Vagina (tissue), 1 donor: ENCODE results near the gene NPM3. TPM values are rescaled to one million over a fixed set of nuclear protein-coding genes. Genes with fewer than 3 reads are reported as not detected.

Experiments used
- total RNA-seq: library from RNA; depleted of rRNA; stranded (reverse); fragments of >200 nt; gene quantifications from one replicate; pipeline ENCODE4 v1.2.3, GENCODE V29; 2016

Gene NPM3
- total RNA-seq, 1 donor from 2014 or later, result 39.5 TPM

Other genes starting within 250 kb of the NPM3 start
- gene POLL, start 195.2 kb downstream of the NPM3 start, total RNA-seq, result 21.1 TPM
- 13.8 TPM for gene DPCD, start 195.1 kb downstream of the NPM3 start, total RNA-seq
- 49.6 TPM for gene FBXW4, start 88.3 kb downstream of the NPM3 start, total RNA-seq
- gene FGF8, start 7.3 kb downstream of the NPM3 start, total RNA-seq, result not detected
- gene OGA, start 35.0 kb upstream of the NPM3 start, total RNA-seq, result 125 TPM
- 5.9 TPM for gene KCNIP2, start 60.4 kb upstream of the NPM3 start, total RNA-seq